Endometrium (tissue), 2 donors: Measurements from ENCODE around the gene JAM2.
"Not testable (repeated sequence)": the region's sequence is repeated elsewhere in the genome, so short reads cannot be mapped to it uniquely, and the experiment has no call there.

Source experiments
- FAIRE-seq: peaks from 2 replicates; lab custom pipeline; 2012; peaks lifted over from hg19 to GRCh38; lab: Jason Lieb, UNC
- donor health status: control.
- donor health status: control.

Gene JAM2, protein sequence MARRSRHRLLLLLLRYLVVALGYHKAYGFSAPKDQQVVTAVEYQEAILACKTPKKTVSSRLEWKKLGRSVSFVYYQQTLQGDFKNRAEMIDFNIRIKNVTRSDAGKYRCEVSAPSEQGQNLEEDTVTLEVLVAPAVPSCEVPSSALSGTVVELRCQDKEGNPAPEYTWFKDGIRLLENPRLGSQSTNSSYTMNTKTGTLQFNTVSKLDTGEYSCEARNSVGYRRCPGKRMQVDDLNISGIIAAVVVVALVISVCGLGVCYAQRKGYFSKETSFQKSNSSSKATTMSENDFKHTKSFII

DNA sequence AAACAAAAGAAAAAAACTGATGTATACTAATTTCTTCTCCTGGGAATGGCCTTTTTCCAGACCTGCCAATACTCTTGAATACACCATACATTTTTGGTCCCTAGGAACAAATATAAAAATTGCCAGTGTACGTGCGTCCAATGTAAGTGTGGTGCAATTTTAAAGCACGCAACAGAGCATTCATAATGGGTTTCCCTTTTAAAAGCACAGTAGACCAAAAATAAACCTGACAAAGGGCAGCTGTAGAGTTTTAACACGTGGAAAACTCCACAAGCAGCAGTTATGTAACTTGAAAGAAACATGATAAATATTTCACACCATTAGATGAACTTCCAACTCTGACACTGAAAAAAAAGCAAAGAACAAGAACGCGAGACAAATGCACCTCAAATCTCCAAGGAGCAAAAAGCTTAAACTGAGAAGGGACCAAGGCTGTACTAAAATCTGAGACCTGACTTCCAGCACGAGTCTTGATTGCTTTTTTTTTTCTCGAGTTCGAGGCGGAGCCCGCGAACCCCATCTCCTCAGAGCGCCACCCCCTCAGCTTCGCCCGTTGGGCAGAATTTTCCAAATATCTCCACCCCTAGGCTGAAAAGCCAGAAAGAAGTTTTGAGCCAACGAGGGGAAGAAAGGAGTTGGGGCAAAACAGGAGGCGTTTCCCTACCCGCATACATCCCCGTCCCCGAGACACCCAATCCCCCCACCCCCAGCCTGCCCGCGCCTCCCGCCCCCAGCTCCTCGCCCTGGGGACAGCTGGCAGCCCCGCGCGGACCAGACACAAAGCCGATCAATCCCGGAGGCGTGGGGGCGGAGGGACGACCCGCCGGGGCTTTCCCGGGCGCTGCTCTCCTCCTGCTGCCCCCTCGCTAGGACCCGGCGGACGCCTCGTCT lies at the start of gene JAM2:
Gene JAM2, plus strand, starts transcription at position 599 of the 891 bp plus-strand sequence. CDS start 564 bp downstream, outside the sequence.
- FAIRE-seq = peak; percentile 48

DNA sequence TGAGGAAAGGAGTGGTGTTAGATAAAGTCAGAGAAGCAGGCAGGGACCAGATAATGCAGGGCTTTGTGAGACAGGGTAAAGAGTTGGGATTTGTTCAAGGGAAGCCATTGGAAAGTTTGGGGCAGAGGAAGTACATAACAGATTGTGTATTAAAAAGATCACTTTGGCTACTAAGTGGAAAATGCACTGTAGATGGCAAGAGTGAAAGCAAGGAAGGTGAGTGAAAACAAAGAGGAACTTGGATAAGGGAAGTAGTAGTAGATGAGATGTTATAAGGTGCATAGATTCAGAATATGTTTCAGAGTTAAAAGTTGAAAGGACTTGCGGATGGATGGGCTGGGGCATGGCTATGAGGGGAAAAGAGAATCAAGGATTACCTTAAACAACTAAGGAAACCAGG lies 49.2 kb upstream of the JAM2 start:
- FAIRE-seq = no peak

DNA sequence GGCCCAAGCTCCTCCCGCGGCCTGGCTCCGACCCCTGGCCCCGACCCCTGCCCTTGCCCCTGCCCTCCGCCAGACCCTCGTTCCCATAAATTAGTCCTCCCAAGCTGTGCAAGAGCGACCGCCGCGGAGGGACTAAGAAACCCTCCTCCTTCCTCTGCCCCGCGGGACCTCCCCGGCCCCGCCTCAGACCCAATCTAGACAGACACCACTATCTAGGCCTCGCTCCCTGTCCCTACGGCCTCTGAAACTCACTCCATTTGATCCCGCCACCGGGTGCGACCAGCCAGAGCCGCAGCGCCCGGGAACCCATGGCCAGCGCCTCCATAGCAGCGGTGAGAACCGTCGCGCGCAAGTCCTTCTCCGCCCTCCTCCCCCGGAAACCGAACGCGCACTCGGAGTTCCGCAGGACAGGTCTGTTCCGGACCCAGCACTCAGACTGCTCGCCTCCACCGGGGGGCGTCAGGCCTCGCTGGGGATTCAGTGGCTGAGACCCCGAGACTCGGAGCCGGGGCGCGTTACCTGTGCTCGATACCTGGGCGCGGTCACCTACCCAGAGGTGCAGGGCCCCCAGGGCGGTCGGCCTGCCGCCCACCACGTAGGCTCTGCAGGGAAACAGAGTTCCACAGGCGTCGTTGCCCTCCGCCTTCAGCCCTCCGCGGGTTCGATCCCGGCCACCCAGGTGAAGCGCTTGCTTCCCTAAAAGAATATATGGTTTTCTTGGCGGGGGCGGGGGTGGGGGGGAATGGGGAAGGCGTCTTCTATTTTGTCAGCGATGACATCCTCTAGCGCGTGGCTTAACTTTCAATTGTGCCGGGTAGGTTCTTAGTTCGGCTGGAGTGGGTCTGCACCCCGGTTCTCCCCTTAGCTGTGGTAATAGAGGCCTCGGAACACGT lies 31.7 kb upstream of the JAM2 start, which contains the start of gene MRPL39:
Gene MRPL39, minus strand, starts transcription at position 331 of the 893 bp plus-strand sequence. Its CDS starts 6 bp downstream, at position 325.
- no peak for FAIRE-seq

DNA sequence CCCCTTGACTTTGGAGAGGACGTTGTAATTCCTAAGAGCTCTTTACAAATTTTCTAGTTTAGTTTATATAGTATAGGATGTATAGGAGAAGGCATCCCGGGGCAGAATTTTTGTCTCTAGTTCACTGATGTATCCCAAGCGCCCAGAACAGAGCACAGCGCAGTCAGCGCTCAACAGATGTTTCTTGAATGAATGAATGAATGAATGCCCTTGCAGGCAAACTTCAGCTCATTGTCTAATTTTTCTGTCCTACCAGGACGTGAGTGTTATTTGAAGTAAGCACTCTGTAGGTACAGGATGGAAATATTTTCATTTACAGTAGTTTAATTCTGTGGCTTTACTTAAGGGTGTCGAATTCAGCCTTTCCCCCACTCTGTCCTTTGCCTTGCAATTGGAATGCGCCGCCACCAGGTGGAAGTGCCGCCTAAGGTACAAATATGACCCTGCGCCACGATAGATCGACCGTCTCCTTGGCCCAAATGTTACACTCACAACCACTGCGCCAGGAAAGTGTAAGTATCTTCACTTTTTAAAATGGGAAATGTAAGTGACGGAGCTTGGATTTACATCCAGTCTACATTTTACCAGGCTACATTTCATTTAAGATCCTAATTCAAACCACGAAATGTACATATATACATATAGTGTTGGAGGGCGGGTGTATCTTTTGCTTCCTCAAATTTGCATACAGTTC lies 30.9 kb upstream of the JAM2 start:
- FAIRE-seq = peak; percentile 89

DNA sequence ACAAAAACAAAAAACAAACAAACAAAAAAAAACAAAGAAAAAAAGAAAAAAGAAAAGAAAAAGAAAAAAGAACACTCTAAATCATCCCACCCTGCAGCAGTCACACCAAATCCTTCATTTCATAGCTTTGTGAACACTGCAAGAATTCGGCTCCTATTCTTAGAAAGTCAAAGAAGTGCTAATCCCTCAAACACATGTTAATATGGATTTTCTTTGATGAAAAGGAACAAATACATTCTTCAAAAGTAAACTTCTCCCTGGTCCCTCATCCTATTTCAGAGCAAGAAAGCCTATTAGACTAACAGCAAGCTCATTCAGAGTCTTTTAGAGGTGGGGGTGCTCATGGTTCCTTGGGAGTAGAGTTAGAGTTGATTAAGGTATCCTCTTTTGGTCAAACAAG lies 24.6 kb upstream of the JAM2 start:
- FAIRE-seq = no peak

DNA sequence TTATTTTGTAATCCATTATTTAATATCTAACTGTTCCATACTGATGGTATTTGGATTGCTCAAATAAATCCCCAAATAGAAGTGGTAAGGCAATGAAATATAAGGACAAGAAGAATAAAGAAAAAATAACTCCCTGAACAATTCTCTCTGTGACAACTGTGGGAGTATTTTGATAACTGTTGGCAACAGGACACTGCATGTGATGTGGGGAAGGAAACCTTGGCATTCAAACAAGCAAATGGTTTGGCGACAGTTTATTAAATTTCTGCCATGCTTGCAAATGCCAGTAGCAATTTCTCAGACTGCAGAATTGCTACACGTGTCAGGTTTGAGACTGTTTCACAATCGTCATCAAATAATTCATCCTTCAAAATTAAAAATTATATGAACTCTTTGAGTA lies 23.2 kb upstream of the JAM2 start:
- no peak for FAIRE-seq

DNA sequence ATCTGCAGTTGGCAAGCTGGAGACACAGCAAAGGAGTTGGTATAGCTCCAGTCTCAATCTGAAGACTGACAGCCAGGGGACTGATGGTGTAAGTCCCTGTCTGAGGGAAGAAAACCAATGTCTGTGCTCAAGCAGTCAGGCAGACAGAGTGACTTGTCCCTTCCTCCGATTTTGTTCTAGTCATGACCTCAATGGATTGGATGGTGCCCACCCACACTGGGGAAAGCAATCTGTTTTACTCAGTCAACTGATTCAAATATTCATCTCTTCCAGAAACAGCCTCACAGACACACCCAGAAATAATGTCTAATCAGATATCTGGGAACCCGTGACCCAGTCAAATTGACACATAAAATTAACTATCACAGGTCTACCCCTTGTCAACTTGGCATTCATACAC lies 19.9 kb upstream of the JAM2 start:
- FAIRE-seq = no peak

DNA sequence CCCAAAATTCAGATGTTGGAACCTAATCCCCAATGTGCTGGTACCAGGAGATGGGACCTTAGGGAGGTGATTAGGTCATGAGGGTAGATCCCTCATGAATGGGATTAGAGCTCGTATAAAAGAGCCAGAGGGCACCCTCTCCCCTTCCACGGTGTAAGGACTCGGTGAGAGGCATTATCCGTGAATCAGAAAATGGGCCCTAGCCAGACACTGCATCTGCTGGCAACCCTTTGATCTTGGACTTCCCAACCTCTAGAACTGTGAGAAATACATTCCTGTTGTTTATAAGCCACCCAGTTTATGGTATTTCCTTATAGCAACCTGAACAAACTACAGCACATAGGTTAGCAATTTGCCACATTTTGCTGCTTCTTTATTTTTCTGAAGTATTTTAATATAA lies 14.5 kb upstream of the JAM2 start:
- FAIRE-seq = no peak

DNA sequence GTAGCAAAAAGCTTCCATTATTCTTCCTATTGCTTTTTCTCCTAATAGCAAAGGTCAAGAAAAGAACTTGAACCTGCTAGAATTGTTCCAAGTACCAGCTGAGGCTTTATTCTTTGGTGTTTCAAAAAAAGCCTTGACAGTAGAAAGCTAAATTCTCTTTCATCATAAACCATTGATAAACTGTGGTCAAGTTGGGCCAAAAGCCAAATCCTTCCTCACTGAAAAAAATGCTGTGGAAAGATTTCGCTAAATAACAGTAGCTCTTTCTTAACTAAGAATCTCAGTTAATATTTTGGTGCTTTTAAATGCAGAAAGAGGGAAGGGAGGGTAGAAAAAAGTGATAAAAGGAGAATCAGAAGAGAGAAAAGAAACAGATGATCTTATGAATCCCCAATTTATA lies 14.0 kb upstream of the JAM2 start:
- FAIRE-seq = no peak

DNA sequence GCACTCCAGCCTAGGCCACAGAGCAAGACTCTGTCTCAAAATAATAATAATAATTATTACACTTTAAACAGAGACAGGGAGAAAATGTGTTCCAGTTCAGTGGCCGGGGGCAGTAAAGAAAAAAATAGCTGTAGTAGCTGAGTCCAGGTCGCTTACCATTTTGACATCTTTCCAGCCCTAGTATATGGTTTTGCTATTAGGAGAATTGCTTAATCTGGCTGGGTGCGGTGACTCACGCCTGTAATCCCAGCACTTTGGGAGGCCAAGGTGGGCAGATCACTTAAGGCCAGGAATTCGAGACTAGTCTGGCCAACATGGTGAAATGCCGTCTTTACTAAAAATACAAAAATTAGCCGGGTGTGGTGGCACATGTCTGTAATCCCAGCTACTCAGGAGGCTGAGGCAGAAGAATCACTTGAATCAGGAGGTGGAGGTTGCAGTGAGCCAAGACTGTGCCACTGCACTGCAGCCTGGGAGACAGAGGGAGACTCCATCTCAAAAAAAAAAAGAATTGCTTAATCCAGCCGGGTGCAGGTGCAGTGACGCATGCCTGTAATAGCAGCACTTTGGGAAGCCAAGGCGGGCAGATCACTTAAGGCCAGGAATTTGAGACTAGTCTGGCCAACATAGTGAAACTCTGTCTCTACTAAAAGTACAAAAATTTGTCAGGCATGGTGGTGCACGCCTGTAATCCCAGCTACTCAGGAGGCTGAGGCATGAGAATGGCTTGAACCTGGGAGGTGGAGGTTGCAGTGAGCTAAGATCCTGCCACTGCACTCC lies 13.1 kb upstream of the JAM2 start:
- FAIRE-seq = not testable (repeated sequence)

DNA sequence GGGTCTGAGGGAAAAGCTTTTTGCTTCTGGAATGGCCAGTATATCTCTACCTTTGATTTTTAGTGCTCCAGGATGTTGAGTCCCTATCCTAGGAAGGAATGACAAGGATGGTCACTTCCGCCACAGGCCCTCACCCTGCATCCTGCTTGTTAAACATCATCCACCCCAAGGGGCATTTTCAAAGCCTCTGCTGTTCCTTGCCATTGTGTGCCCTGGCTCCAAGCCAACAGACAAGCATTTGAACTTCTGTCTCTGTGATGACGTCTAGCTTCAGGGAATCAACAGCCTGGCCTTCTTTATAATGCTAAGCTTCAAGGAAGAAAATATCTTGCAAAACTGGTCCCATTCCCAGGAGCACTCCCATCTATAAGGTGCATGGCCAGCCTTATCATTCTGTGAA lies 12.3 kb upstream of the JAM2 start:
- FAIRE-seq = no peak

DNA sequence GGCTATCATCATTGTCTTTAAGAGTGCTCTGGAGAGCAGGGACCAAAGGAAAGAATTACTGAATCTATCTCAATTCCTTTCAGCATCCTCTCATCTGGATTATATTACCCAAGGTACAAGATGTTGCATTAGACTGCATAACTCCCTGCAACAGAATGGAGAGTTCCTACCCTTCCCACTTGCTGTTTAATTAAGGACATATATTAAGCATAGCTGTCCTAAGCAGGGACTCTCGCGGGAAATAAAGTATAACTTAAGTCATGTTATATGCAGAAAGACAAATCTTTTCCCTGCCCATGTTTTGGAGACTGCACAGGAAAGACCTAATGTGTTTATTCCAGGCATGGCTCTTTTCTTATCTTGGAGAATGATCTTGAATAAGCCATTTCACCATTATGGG lies 6.8 kb upstream of the JAM2 start:
- FAIRE-seq = no peak

DNA sequence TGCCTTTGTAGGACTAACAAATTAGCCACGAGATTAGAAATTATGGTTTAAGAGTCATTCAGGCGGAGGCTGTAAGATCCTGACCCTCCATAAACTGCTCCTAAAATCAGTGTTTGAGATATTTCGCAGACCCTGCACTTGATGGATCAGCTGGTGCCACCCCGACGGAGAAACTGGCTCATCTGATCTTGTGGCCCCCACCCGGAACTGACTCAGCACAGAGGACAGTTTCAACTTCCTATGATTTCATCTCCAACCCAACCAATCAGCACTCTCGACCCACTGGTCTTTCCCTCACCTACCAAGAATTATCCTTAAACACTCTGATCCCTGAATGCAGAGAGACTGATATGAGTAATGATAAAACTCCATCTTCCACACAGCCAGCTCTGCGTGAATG lies 3.7 kb upstream of the JAM2 start:
- FAIRE-seq = no peak

DNA sequence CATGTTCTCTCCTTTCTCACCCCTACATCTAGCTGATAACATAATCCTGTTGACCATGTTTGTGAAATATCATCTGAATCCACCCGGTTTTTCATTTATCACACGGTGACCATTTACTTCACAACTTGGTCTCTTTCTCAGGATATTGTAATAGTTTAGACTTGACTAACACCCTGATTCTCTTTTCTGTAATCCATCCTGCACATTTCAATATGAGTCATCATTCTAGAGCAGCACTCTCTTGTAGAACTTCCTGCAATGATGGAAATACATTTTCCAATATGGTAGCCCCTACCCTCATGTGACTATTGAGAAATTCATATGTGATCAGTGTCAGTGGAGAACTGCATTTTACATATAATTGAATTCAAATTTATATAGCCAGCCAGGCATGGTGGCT lies 2.3 kb upstream of the JAM2 start:
- no peak for FAIRE-seq

DNA sequence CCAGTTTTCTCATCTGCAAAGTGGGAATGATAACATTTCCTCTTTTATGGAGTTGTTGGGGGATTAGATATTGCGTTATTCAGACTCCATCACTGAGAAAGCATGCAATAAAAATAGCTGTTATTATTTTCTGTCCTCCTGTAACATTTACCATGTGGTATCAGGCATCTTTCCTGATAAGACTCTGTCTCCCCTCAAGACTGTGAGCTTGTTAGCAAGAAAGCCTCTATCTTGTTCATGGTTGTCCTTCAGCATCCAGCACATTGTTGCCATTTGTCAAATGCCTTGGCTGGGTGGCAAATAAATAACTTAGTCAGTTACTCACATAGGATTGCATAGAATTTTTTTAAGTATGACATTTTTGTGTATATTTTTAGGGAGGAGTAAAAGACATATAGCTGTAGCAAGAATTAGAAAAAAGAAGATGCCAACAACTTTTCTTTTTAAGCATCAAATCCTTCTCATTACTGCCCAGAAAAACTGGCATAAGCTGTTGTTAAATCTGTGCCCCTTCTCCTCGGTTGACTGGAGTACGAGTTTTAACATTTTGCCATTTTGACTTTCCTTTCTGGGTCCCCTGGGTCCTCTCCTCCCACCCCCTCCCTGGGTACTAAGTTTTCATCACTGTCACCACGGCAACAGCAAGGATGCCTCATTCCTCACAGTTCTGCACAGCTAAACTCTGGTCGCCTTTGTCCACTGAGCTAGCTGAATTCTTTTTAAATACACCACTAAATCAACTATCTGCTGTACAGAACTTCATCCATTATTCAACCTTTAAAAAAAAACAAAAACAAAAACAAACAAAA lies 1.0 kb upstream of the JAM2 start:
- FAIRE-seq = no peak

DNA sequence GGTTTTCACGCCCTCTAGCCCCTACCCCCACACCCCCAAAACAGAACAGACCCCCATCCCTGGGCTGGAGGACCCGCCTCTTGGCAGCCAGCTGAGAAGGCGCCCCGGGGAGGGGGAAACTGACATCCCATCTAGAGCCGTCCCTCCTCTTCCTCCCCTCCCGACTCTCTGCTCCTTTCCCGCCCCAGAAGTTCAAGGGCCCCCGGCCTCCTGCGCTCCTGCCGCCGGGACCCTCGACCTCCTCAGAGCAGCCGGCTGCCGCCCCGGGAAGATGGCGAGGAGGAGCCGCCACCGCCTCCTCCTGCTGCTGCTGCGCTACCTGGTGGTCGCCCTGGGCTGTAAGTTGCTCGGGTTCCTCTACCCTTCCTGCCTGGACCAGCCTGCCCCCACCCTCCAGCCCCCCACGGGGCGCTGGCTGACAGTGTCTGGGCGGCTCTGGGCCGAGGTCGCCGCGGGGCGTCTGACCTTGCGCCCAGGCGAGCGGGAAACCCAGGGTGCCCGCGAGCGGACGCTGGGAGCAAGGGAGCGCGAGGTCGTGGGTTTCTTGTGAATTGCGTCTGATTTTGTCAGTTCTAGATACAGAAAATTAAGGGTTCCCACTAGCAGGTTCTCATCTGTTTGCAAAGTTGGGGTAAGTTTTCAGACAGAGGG lies 618 bp downstream of the JAM2 start:
- no peak for FAIRE-seq

DNA sequence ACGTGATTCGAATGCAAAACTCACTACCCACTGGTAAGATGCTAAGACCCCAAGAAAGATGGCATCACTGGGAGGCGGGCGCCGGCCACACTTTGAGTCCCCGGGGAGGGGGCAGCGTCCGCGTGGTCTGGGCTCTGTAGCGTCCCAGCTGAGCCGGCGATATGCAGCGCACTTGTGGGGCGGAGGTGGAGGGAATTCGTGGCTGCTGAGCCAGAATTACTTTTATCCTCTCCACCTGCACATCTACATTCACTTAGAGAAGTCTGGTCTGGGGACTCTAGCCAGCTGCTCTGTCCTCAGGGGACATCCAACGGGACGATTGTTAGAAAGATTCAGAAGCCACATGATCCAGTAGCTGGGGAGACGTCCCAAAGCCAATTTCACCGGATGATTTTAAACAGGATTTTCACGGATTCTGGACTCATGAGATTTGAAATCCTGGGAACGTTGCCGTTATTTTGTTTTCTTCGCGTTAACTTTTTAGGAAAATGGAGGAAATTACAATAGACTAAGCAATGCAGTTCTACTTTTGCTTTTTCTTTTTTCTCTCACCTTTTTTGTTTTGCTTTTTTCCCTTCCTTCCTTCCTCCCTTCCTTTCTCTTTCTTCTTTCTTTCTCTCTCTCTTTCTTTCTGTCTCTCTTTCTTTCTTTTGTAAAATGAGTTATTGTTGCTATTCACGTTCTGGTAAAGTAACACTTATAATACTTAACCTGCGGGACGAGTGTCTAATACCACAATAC lies 1.3 kb downstream of the JAM2 start:
- no peak for FAIRE-seq

DNA sequence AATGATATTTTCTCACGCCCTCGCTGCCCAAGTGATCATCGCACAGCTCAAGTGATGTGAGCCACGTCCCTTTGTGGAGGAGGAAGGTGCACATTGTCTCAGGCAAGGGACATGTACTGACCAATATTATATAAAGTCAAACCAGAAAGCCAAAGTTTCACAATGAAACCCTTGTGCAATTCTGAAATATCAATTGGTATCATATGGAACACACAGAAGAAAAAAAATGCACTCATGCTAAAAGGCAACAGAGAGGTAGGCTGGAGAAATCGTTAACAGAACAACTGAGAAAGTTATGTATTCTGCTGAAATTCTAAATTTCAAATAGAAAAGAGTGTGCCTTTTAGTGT lies 1.9 kb downstream of the JAM2 start:
- no peak for FAIRE-seq

DNA sequence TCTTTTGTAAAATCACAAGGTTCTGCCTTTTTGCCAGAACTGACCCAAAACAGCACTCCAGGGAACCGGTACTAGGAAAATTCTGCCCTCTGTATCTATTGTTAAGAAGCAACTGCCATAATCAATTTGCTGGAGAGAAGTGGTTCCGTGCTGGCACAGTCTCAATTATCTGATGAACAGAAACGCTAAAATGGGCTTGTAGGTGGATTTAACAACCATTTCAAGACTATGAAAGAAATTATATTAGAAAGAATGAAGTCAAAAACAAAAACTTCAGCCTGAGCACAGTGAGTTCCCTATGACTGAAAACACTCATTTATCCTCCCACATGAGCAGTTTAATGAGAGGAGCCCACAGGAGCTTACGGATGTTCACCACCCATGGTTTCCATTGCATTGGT lies 4.4 kb downstream of the JAM2 start:
- FAIRE-seq = no peak
